ENCODE results near the gene KLK6.

Gene KLK6

GRCh38 chr19:50947123-50947522 lies 22.3 kb downstream of the KLK6 start:
- no peak for DNase-seq (ENCODE audit: low read depth, low spot score)
- no peak for TF ChIP-seq CTCF (IDR thresholded peaks at IDR 0.05; ENCODE audit: insufficient read depth, low read length, missing control alignments)
- CTCF ChIA-PET, result interaction anchor here (2.7 kb wide), 1 partner anchor 25 kb away, joined by 9 read pairs; no protein-coding TSS in a partner anchor
- H3K4me3 ChIP-seq (ENCODE audit: low read depth, low read length), result no peak overlapping the region
- POLR2A ChIA-PET, result no interaction called here

- POLR2A ChIA-PET, result no interaction called here
- no peak for DNase-seq (ENCODE audit: low read depth, low spot score)
- H3K4me3 ChIP-seq (ENCODE audit: low read depth, low read length), result no peak overlapping the region
- TF ChIP-seq CTCF (IDR thresholded peaks at IDR 0.05; ENCODE audit: insufficient read depth, low read length, missing control alignments), result no peak
- CTCF ChIA-PET, result no interaction called here
Observed at GRCh38 chr19:50944795-50945194, 24.6 kb downstream of the KLK6 start.

GRCh38 chr19:50943074-50943828 lies 26.1 kb downstream of the KLK6 start:
- H3K4me3 ChIP-seq (ENCODE audit: low read depth, low read length), result no peak overlapping the region
- no peak for TF ChIP-seq CTCF (IDR thresholded peaks at IDR 0.05; ENCODE audit: insufficient read depth, low read length, missing control alignments)
- ChIA-PET POLR2A (no interaction called here), CTCF (no interaction called here)
- no peak for DNase-seq (ENCODE audit: low read depth, low spot score)

GRCh38 chr19:50939596-50939995 lies 29.8 kb downstream of the KLK6 start:
- no peak for TF ChIP-seq CTCF (IDR thresholded peaks at IDR 0.05; ENCODE audit: insufficient read depth, low read length, missing control alignments)
- DNase-seq (ENCODE audit: low read depth, low spot score), result no peak
- H3K4me3 ChIP-seq (ENCODE audit: low read depth, low read length), result no peak overlapping the region
- CTCF ChIA-PET, result interaction anchor here (1.4 kb wide), 1 partner anchor 154 kb away, joined by 3 read pairs; no protein-coding TSS in a partner anchor
- POLR2A ChIA-PET, result no interaction called here

GRCh38 chr19:50933640-50934039 lies 35.8 kb downstream of the KLK6 start:
- TF ChIP-seq CTCF (IDR thresholded peaks at IDR 0.05; ENCODE audit: insufficient read depth, low read length, missing control alignments), result no peak
- DNase-seq (ENCODE audit: low read depth, low spot score), result no peak
- CTCF ChIA-PET, result interaction anchor here (1.7 to 3.2 kb wide), 2 partner anchors 11 to 12 kb away, joined by 6 to 21 read pairs; no protein-coding TSS in a partner anchor
- H3K4me3 ChIP-seq (ENCODE audit: low read depth, low read length), result no peak overlapping the region
- POLR2A ChIA-PET, result no interaction called here

GRCh38 chr19:50932690-50933083 lies 36.7 kb downstream of the KLK6 start:
- no peak for TF ChIP-seq CTCF (IDR thresholded peaks at IDR 0.05; ENCODE audit: insufficient read depth, low read length, missing control alignments)
- no peak for DNase-seq (ENCODE audit: low read depth, low spot score)
- ChIA-PET CTCF (interaction anchor here (1.7 kb wide), 1 partner anchor 10 kb away, joined by 6 read pairs; no protein-coding TSS in a partner anchor), POLR2A (no interaction called here)
- no peak overlapping the region for H3K4me3 ChIP-seq (ENCODE audit: low read depth, low read length)
